ENCODE data around the gene CKB.
"Not testable (repeated sequence)": the region's sequence is repeated elsewhere in the genome, so short reads cannot be mapped to it uniquely, and the experiment has no call there.

Gene CKB

GRCh38 chr14:103528146-103528586 is 5.5 kb upstream of the CKB start:
- DNase-seq: peak in 17 of 56 donors; percentile 45 to 75 (median 58)

- no peak for DNase-seq
These were observed 4.9 kb upstream of the CKB start for GRCh38 chr14:103527408-103528145.

GRCh38 chr14:103526914-103527248 is 4.3 kb upstream of the CKB start:
- DNase-seq: no peak

- DNase-seq: no peak
These were observed 3.8 kb upstream of the CKB start for GRCh38 chr14:103526247-103526913.

- not testable (repeated sequence) for DNase-seq
These were observed 3.0 kb upstream of the CKB start for GRCh38 chr14:103525430-103526246.

GRCh38 chr14:103524002-103524935 is 1.6 kb upstream of the CKB start:
- no peak for DNase-seq

- DNase-seq: no peak
These were observed 935 bp upstream of the CKB start for GRCh38 chr14:103523575-103523954.

- peak in 3 of 56 donors; percentile 41 to 58 (median 45) for DNase-seq
These were observed 573 bp downstream of the CKB start for GRCh38 chr14:103521951-103522563.

- peak in 10 of 56 donors; percentile 66 to 84 (median 80) for DNase-seq
These were observed 1.1 kb downstream of the CKB start for GRCh38 chr14:103521438-103521950.

GRCh38 chr14:103520657-103521437 is 1.8 kb downstream of the CKB start:
- peak in 43 of 56 donors; percentile 43 to 86 (median 72) for DNase-seq

GRCh38 chr14:103520269-103520656 is 2.4 kb downstream of the CKB start:
- no peak for DNase-seq

GRCh38 chr14:103519837-103520212 is 2.8 kb downstream of the CKB start:
- DNase-seq: no peak

GRCh38 chr14:103519043-103519836 is 3.4 kb downstream of the CKB start:
- peak in 1 of 56 donors; percentile 48 for DNase-seq

GRCh38 chr14:103518422-103519042 is 4.1 kb downstream of the CKB start:
- peak in 33 of 56 donors; percentile 34 to 79 (median 57) for DNase-seq

GRCh38 chr14:103517721-103518421 is 4.8 kb downstream of the CKB start:
- peak in 6 of 56 donors; percentile 35 to 62 (median 52) for DNase-seq

GRCh38 chr14:103517174-103517566 is 5.5 kb downstream of the CKB start:
- DNase-seq: no peak

GRCh38 chr14:103516426-103517173 is 6.0 kb downstream of the CKB start:
- peak in 1 of 56 donors; percentile 32 for DNase-seq

Measured in amygdala (tissue), 56 donors.